A549 (cell line): ENCODE measurements around the gene PDSS2. TPM values are rescaled to one million over a fixed set of nuclear protein-coding genes. Genes with fewer than 3 reads are reported as not detected.

Experiments
- ATAC-seq, 2 experiments: fragments of 200-7000 bp in 1 of 2; fragments of >200 bp in 1 of 2; cut with Nextera tagmentation in 1 of 2; cut with Tn5 transposase in 1 of 2; 3 replicates each; pipeline versions ENCODE4 v1.8.0 to v1.9.1; 2018 to 2020; ENCODE audit warnings: mild to moderate bottlenecking in 1 of 2, moderate library complexity in 1 of 2
- CTCF ChIA-PET: fragments of 300-600 bp; sonication (Branson Sonifier 250); formaldehyde crosslinking; extraction: SDS; loops from one replicate; lab custom pipeline; 2021; ENCODE audit warnings: antibody characterized with exemption, inconsistent platforms; lab: Yijun Ruan, JAX
- POLR2A ChIA-PET: fragments of 350-600 bp; formaldehyde crosslinking; extraction: SDS; loops from one replicate; lab custom pipeline; 2021; ENCODE audit warnings: antibody characterized with exemption, inconsistent platforms; lab: Yijun Ruan, JAX
- DNase-seq, 2 experiments: peaks; one replicate each; pipeline versions ENCODE4 v3.0.0 to v3.0.0-alpha.2; 2011 to 2016; ENCODE audit warnings: low read depth in 1 of 2, low spot score in 1 of 2
- FAIRE-seq: peaks from 2 replicates; lab custom pipeline; 2011; peaks lifted over from hg19 to GRCh38; lab: Jason Lieb, UNC
- H3K27ac ChIP-seq, 2 experiments: fragments of >200 bp; sonication (Bioruptor Twin); formaldehyde crosslinking; 3 replicates each; pipeline ENCODE4 v1.5.1; 2016 to 2017
- H3K4me1 ChIP-seq: fragments of >200 bp; sonication (Bioruptor Twin); formaldehyde crosslinking; 3 replicates; pipeline ENCODE4 v1.6.1; 2016
- H3K4me2 ChIP-seq: fragments of >200 bp; sonication (Bioruptor Twin); formaldehyde crosslinking; 3 replicates; pipeline ENCODE4 v1.6.1; 2016
- H3K4me3 ChIP-seq: fragments of >200 bp; sonication (Bioruptor Twin); formaldehyde crosslinking; 3 replicates; pipeline ENCODE4 v1.5.1; 2016
- H3K9me3 ChIP-seq: fragments of >200 bp; sonication (Bioruptor Twin); formaldehyde crosslinking; 3 replicates; pipeline ENCODE4 v1.6.1; 2016
- ATOH8 ChIP-seq: fragments of 250-450 bp; sonication (Bioruptor Pico); IDR thresholded peaks from 2 replicates; pipeline ENCODE4 v1.5.0; 2020; ENCODE audit warnings: low read depth, mild to moderate bottlenecking, moderate library complexity
- BCL3 ChIP-seq: fragments of >200 bp; sonication (Bioruptor Twin); formaldehyde crosslinking; IDR thresholded peaks from 3 replicates; pipeline ENCODE4 v1.6.1; 2016
- CEBPB ChIP-seq, 2 experiments: fragments of >200 bp in 1 of 2; sonication (Bioruptor Twin) in 1 of 2; formaldehyde crosslinking in 1 of 2; IDR thresholded peaks; 2 replicates each; pipeline ENCODE4 v1.6.1; 2012 to 2016
- CTCF ChIP-seq: fragments of >200 bp; sonication (Bioruptor Twin); formaldehyde crosslinking; IDR thresholded peaks from 3 replicates; pipeline ENCODE4 v1.5.1; 2016
- EHF ChIP-seq: fragments of 250-450 bp; sonication (Bioruptor Pico); IDR thresholded peaks from 2 replicates; pipeline ENCODE4 v1.5.0; 2020; ENCODE audit warnings: mild to moderate bottlenecking
- EHMT2 ChIP-seq: fragments of 200-600 bp; sonication (generic); IDR thresholded peaks from 2 replicates; pipeline ENCODE4 v1.6.1; 2016; ENCODE audit warnings: antibody characterized with exemption, low read depth, mild to moderate bottlenecking, moderate library complexity
- EP300 ChIP-seq, 2 experiments: fragments of >200 bp; sonication (Bioruptor Twin); formaldehyde crosslinking; IDR thresholded peaks; 2 replicates in 1 of 2; 3 replicates in 1 of 2; pipeline ENCODE4 v1.6.1; 2016 to 2017
- GATA3 ChIP-seq: IDR thresholded peaks from 2 replicates; pipeline ENCODE4 v1.6.1; 2012; ENCODE audit warnings: borderline replicate concordance
- HDAC2 ChIP-seq: fragments of 200-600 bp; sonication (generic); IDR thresholded peaks from 2 replicates; pipeline ENCODE4 v1.6.1; 2016
- HOXA7 ChIP-seq: fragments of 250-450 bp; sonication (Bioruptor Pico); IDR thresholded peaks from 2 replicates; pipeline ENCODE4 v1.5.0; 2020; ENCODE audit warnings: mild to moderate bottlenecking, moderate library complexity
- JUNB ChIP-seq: fragments of >200 bp; sonication (Bioruptor Twin); formaldehyde crosslinking; IDR thresholded peaks from 2 replicates; pipeline ENCODE4 v1.6.1; 2016
- MAFK ChIP-seq: fragments of 450-650 bp; IDR thresholded peaks from 2 replicates; pipeline ENCODE4 v1.6.1; 2014; ENCODE audit not compliant: partially characterized antibody
- NFE2L2 ChIP-seq: fragments of 150-350 bp; conservative IDR thresholded peaks from 2 replicates; pipeline ENCODE4 v1.6.1; 2014; ENCODE audit warnings: low read length
- NPAS2 ChIP-seq: fragments of 250-450 bp; sonication (Bioruptor Pico); IDR thresholded peaks from 2 replicates; pipeline ENCODE4 v1.8.0; 2022; ENCODE audit warnings: mild to moderate bottlenecking, moderate library complexity, borderline replicate concordance
- POLR2A ChIP-seq: IDR thresholded peaks from 2 replicates; pipeline ENCODE4 v1.6.1; 2012; ENCODE audit warnings: mild to moderate bottlenecking, low read length
- POLR2AphosphoS2 ChIP-seq: conservative IDR thresholded peaks from 2 replicates; pipeline ENCODE4 v1.6.1; 2012; ENCODE audit warnings: low read length, improper control_type of control experiment, inconsistent platforms
- RAD21 ChIP-seq, 2 experiments: fragments of >200 bp in 1 of 2; sonication (Bioruptor Twin) in 1 of 2; formaldehyde crosslinking in 1 of 2; IDR thresholded peaks in 1 of 2; conservative IDR thresholded peaks in 1 of 2; 2 replicates in 1 of 2; 3 replicates in 1 of 2; pipeline ENCODE4 v1.6.1; 2012 to 2018; ENCODE audit warnings: inconsistent platforms in 1 of 2
- RCOR1 ChIP-seq: fragments of 150-350 bp; IDR thresholded peaks from 2 replicates; pipeline ENCODE4 v1.6.1; 2014; ENCODE audit warnings: antibody characterized with exemption, low read length, low read depth
- REST ChIP-seq: fragments of 200-600 bp; sonication (generic); IDR thresholded peaks from 2 replicates; pipeline ENCODE4 v1.6.1; 2016; ENCODE audit warnings: antibody characterized with exemption, mild to moderate bottlenecking, moderate library complexity
- SMC3 ChIP-seq: fragments of >200 bp; sonication (Bioruptor Twin); formaldehyde crosslinking; IDR thresholded peaks from 3 replicates; pipeline ENCODE4 v1.6.1; 2018; ENCODE audit warnings: inconsistent platforms
- TFCP2L1 ChIP-seq: fragments of 250-450 bp; sonication (Bioruptor Pico); IDR thresholded peaks from 2 replicates; pipeline ENCODE4 v1.5.0; 2021; ENCODE audit warnings: mild to moderate bottlenecking
- USF2 ChIP-seq: fragments of 450-650 bp; IDR thresholded peaks from 2 replicates; pipeline ENCODE4 v1.6.1; 2014; ENCODE audit warnings: antibody characterized with exemption
- ZC3H11A ChIP-seq: fragments of 450-650 bp; IDR thresholded peaks from 2 replicates; pipeline ENCODE4 v1.6.1; 2014; ENCODE audit warnings: antibody characterized with exemption, mild to moderate bottlenecking
- ZFP36 ChIP-seq: fragments of 450-650 bp; IDR thresholded peaks from 2 replicates; pipeline ENCODE4 v1.6.1; 2014; ENCODE audit warnings: borderline replicate concordance; ENCODE audit not compliant: partially characterized antibody
- WGBS: methylation state at CpG from one replicate; pipeline ENCODE4 v1.1.6; 2017; ENCODE audit errors: missing lambda C conversion rate; 5-methylcytosine and 5-hydroxymethylcytosine counted together
- polyA plus RNA-seq, 4 experiments: library from polyadenylated mRNA; depleted of rRNA in 3 of 4; stranded (reverse); fragments of >200 nt; fragmentation: RNase III in 1 of 4; extraction: RNeasy Plus Mini Kit Qiagen cat#74134 plus additional on column Dnase treatment in 1 of 4; gene quantifications; 2 replicates in 3 of 4; 3 replicates in 1 of 4; pipeline ENCODE4 v1.2.3, GENCODE V29; 2011 to 2017

Gene PDSS2
- polyA plus RNA-seq, 2 of the 4 experiments (the other 2 are of a cell fraction), result 7.2 to 17.3 TPM

- WGBS, result 46% methylated on average over 9 of the region's 9 CpGs
- peak in 1 of 2 experiments; percentile 86; a peak in 3 of 6 replicates for ATAC-seq
- TF ChIP-seq CTCF, result peak; percentile 26; the same call in 1 of the 3 replicates
- TF ChIP-seq HDAC2, result no peak
- TF ChIP-seq RAD21 (conservative IDR thresholded peaks at IDR 0.05 in 1 of 2, IDR thresholded peaks at IDR 0.05 in 1 of 2), result peak; percentile 45 to 53; a peak in 4 of 5 replicates
- ChIA-PET POLR2A (no interaction called here), CTCF (no interaction called here)
- no peaks in the 10 kb centered on the region for H3K9me3 ChIP-seq
- peak in 1 of 2 experiments; percentile 21 for DNase-seq
- no peak overlapping the region for H3K4me2 ChIP-seq
- no peaks in the 10 kb centered on the region for H3K4me1 ChIP-seq
- H3K27ac ChIP-seq, result no peak overlapping the region
- no peak for FAIRE-seq
- H3K4me3 ChIP-seq, result no peak overlapping the region
These were observed 273.9 kb downstream of the PDSS2 start for GRCh38 chr6:107185391-107185970.

GRCh38 chr6:107184435-107184834 lies 274.9 kb downstream of the PDSS2 start:
- Histone ChIP-seq H3K4me1 (no peaks in the 10 kb centered on the region), H3K9me3 (no peaks in the 10 kb centered on the region), H3K4me3 (no peak overlapping the region)
- no peak for ATAC-seq
- POLR2A ChIA-PET, result no interaction called here
- FAIRE-seq, result no peak
- WGBS, result 53% methylated on average over 1 of the region's 1 CpG
- CTCF ChIA-PET, result no interaction called here
- DNase-seq, result no peak
- TF ChIP-seq NFE2L2 (no peak), ZC3H11A (no peak), CTCF (no peak), GATA3 (no peak), POLR2A (no peak), ZFP36 (no peak), MAFK (no peak)
- TF ChIP-seq, all 56 proteins: peak for 0
- no peak overlapping the region for H3K4me2 ChIP-seq
- H3K27ac ChIP-seq, result no peak overlapping the region

GRCh38 chr6:107180099-107180498 lies 279.3 kb downstream of the PDSS2 start:
- Histone ChIP-seq H3K4me3 (no peak overlapping the region), H3K27ac (no peak overlapping the region), H3K4me1 (no peaks in the 10 kb centered on the region), H3K9me3 (no peaks in the 10 kb centered on the region), H3K4me2 (no peak overlapping the region)
- no peak for ATAC-seq
- 86% methylated on average over 2 of the region's 2 CpGs for WGBS
- FAIRE-seq, result no peak
- DNase-seq, result no peak
- POLR2A ChIA-PET, result no interaction called here
- CTCF ChIA-PET, result no interaction called here
- no peak for TF ChIP-seq POLR2AphosphoS2
- no peak for TF ChIP-seq REST
- TF ChIP-seq EP300 (IDR thresholded peaks at IDR 0.05), result no peak
- TF ChIP-seq RCOR1, result no peak
- no peak for TF ChIP-seq BCL3
- TF ChIP-seq NPAS2 (CRISPR knock-in tag), result no peak
- no peak for TF ChIP-seq ATOH8 (CRISPR knock-in tag)
- TF ChIP-seq CEBPB (IDR thresholded peaks at IDR 0.05), result no peak
- TF ChIP-seq EHF (CRISPR knock-in tag), result no peak
- TF ChIP-seq USF2, result no peak
- no peak for TF ChIP-seq JUNB
- no peak for TF ChIP-seq SMC3
- no peak for TF ChIP-seq EHMT2
- TF ChIP-seq TFCP2L1 (CRISPR knock-in tag), result no peak
- no peak for TF ChIP-seq HDAC2
- no peak for TF ChIP-seq HOXA7
